GM21825 (cell line): ENCODE data around the gene SKA2.
"Not testable (repeated sequence)": the region's sequence is repeated elsewhere in the genome, so short reads cannot be mapped to it uniquely, and the experiment has no call there.

Experiments
- ATAC-seq: cut with Tn5 transposase; IDR thresholded peaks from one replicate; pipeline ENCODE4 v1.9.1; 2021; ENCODE audit warnings: mild to moderate bottlenecking, moderate library complexity; ENCODE audit not compliant: unreplicated experiment

The SKA2 gene

DNA sequence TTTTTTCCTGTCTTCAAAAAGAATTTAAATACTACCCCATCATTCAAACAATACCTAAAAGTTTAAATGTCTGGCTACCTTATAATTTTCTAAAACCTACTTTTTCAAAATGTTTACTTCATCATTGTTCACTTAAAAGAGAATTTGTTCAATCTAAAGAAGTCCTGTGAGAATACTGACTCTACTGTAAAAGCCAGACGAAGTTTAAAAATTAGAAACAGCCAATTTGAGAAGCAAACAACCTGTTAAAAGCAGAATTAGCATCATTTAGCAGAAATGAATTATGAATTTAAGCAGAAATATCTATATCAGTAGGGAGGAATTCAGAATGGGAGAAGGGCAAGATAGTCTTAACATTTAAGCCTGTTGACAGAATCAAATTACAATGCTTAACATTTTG lies 2.1 kb downstream of the SKA2 start:
- ATAC-seq: no peak

DNA sequence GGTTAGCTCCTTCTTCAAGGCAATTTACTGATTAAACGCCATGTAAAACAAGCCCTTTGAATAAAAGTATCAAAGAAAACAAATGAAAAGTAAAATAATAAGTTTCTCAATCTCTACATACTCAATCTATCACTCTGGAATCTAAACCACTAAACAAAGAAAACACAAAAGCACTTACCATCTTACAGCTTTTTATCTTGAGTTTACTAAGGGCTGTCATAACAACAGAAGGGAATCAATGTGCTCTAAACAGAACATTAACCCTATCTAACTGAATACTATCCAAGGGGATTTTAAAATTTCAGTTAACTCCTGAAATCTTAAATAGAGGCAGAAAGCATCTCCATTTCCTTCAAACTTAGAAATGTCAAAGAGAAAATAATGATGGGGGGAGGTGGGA lies 3.4 kb downstream of the SKA2 start:
- ATAC-seq: no peak

- no peak for ATAC-seq
Observed at GRCh38 chr17:59151006-59151405, 4.0 kb downstream of the SKA2 start.

DNA sequence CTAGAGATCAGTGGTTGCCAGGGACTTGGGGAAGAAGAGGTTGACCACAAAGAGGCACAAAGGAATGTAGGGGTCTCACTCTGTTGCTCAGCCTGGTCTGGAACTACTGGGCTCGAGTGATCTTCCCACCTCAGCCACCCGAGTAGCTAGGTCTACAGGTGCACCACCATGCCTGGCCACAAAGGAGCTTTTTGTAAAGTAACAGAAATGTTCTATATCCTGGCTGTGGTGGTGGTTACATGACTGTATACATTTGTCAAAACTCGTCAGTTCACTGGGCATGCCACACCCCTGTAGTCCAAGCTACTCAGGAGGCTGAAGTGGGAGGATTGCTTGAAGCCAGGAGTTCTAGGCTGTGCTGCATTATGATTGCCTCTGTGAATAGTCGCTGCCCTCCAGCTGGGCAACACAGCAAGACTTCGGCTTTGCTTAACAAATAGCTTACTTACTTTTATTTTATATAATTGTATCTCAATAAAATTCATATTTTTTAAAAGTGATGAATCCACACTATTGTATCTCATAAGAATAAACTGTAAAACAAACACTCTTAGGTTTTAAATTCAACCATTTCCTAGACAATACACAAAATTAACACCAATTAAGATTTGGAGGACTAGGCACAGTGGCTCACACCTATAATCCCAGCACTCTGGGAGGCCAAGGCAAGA lies 5.0 kb downstream of the SKA2 start:
- ATAC-seq: no peak

DNA sequence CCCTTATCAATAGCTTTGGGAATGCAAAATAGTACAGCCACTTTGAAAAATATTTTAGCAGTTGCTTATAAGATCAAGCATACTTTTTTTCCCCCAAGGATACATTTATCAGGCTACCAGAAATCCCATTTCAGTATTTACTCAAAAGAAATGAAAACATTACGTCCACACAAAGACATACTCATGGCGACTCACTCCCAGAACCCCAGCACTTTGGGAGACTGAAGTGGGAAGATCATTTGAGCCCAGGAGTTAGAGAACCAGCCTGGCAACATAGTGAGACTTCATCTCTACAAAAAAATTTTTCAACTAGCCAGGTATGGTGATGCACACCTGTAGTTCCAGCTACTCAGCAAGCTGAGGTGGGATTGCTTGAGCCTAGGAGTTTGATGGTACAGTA lies 5.9 kb downstream of the SKA2 start:
- ATAC-seq: no peak

DNA sequence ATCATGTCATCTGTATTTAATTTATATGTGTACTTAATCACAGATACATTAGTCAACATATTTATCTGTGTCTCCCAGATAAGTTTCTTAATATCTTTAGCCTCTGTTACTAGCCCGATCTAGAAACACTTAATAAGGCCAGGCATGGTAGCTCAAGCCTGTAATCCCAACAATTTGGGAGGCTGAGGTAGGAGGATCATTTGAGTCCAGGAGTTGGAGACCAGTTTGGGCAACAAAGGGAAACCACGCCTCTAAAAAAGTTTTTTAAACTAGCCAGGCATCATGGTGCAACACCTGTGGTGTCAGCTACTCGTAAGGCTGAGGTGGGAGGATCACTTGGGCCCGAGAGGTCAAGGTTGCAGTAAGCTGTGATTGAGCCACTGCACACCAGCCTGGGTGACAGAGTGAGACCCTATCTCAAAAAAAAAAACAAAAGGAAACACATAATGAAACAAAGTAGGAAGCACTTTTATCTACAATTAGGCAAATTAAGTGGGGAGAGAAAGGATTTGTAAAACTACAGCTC lies 9.4 kb downstream of the SKA2 start:
- no peak for ATAC-seq

DNA sequence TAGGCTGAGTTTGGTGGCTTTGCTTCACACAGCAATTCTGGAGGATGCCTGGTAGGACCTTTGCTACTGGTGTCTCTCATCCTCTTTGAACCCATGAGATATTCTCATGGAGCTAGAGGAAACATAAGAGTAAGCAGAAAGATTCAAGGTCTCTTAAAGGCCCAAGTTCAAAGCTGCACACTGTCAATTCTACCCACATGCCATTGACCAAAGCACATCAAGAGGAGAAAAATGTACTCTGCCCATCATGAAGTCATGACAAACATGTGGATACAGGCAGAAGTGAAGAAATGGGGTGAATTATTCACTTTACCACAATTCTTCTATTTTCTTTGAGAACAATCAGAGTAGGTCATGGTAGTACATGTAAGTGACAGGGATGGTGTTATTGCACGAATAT lies 13.1 kb downstream of the SKA2 start:
- no peak for ATAC-seq

DNA sequence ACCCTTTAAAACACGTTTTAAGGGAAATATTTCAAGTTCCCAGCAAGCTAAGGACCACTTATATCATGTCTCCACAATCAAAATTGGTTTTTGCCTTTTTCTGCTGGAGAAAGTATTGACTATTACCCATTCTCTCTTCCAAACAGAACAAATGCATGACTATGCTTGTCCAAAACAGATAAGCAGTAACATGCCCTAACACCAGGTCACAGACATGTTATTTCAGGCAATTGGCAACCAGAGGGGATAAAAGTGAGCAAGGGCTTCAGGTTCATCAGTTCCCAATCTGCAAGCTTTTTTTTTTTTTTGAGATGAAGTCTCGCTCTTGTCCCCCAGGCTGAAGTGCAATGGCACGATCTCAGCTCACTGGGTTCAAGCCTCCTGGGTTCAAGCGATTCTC lies 15.0 kb downstream of the SKA2 start:
- no peak for ATAC-seq

DNA sequence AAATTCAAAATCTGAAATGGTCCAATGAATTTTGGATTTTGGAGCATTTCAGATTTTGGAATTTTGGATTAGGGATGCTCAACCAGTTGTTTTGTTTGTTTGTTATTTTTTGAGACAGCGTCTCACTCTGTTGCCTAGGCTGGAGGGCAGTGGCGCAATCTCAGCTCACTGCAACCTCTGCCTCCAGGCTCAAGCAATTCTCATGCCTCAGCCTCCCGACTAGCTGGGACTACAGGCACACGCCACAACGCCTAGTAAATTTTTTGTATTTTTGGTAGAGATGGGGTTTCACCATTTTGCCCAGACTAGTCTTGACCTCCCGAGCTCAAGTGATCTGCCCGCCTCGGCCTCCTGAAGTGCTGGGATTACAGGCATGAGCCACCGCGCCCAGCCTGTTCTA lies 16.6 kb downstream of the SKA2 start:
- ATAC-seq: not testable (repeated sequence)

- ATAC-seq: no peak
Observed at GRCh38 chr17:59131131-59131530, 23.9 kb downstream of the SKA2 start.

- no peak for ATAC-seq
Observed at GRCh38 chr17:59129814-59130213, 25.2 kb downstream of the SKA2 start.

DNA sequence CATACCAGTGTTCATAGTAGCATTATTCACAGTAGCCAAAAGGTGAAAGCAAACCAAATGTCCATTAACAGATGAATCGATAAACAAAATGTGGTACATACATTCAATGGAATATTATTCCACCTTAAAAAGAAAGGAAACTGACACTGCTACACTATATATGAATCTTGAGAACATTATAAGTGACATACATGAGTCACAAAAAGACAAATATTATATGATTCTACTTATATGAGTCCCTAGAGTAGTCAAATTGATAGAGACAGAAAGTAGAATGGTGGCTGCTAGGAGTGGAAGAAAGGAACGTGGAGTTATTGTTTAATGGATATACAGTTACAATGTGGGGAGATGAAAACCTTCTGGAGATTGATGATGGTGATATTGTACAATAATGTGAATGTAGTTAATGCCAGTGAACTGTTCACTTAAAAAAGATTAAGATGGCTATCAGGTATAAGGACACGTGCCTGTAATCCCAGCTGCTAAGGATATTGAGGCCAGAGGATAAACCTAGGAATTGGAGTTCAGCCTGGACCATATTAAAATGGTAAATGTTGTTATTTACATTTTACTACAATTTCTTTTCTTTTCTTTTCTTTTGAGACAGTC lies 28.1 kb downstream of the SKA2 start:
- no peak for ATAC-seq

DNA sequence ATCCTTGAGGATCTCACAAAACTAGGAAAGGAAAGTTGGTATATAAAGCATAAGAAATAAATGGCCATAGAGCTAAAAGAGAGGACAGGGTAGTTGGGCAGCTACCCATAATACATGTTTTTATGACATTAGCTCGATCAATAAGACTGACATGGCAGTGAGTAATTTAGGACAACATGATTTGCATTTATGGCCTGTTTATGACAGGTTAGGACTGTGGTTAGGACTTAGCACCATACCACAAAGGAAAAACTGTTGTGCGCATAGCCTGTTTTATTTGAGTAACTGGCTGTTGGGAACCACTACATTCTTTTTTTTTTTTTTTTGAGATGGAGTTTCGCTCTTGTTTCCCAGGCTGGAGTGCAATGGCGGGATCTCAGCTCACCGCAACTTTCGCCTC lies 30.3 kb downstream of the SKA2 start:
- ATAC-seq: no peak

DNA sequence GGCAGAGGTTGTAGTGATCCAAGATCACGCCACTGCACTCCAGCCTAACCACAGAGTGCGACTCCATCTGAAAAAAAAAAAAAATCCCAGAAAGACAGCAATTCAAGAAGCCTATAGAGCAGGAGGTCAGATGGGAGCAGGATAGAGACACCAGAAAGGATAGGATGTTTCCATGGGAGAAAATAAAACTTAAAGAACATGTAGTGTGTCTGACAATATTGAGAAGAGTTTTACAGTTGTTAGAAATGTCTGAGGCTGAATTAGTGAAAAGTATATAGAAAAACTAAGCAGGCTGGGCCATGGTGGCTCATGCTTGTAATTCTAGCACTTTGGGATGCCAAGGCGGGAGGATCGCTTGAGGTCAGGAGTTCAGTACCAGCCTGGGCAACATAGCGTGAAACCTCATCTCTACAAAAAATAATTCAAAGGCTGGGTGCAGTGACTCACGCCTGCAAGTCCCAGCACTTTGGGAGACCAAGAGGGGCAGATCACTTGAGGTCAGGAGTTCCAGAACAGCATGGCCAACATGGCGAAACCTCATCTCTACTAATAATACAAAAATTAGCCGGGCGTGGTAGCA lies 33.0 kb downstream of the SKA2 start:
- no peak for ATAC-seq

- no peak for ATAC-seq
Observed at GRCh38 chr17:59115474-59115873, 39.5 kb downstream of the SKA2 start.

DNA sequence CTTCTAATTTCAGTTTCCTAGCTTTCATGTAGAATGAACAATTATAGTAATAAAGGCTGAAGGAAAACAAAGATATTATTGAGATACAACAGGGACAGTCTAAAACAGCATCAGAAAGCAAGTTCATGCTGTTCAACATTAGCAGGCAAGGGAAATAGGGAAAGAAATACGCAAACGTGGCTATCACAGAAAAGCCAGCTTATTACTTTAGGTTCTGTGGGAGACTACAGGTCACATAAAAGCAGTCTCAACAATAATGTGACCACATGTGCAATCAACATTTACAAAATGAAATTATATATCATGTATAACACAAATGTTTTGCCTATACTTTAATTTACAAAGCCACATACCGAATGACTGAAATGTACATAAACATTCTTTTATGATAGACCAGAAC lies 43.4 kb downstream of the SKA2 start:
- ATAC-seq: no peak

DNA sequence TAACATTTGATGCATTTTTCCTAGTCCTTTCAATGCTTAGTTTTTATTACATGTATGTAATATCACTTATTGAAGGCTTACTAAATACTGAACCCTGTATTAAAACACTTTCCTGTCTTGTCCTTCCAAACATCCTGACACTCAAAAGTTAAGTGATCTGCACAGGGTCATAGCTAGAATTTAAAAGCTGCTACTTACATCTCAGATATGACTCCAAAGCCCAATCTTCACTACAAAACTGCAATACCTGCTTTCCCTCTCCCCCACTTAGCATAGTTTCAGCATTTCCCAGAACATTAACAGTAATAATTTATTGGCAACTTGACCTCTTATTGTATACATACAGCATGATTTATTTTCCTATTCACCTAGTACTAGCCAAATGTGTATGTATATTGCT lies 44.0 kb downstream of the SKA2 start:
- ATAC-seq: no peak

DNA sequence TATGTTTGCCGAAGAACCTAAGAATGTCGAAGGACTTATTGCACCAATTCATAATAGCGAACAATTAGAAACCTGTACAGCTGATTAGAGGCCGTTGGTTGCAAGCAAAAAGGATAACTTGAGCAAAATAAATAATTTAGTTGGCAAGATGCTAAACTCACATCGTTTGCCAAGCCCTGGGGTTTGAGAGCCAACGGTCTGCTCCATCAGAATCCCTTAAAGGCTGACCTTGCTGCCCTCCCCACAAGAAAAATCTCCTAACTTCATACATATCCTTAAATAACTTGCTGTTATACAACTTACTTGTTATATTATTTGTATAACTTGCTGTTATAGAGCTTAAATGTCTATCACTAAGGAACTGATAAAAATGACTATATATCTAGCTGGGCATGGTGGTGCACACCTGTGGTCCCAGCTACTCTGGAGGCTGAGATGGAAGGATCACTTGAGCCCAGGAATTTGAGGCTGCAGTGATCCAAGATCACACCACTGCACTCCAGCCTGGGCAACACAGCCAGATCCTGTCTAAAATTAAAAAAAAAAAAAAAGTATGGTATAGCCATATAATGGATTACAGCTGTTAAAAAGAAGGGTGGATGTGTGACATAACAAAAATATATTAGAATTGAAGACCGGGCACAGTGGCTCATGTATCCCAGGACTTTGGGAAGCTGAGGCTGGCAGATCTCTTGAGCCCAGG lies 46.4 kb downstream of the SKA2 start:
- no peak for ATAC-seq

GRCh38 chr17:59107306-59107670 lies 47.7 kb downstream of the SKA2 start:
- ATAC-seq: no peak

GRCh38 chr17:59106463-59107305 lies 48.3 kb downstream of the SKA2 start, which contains the start of gene TRIM37:
Gene TRIM37, minus strand, starts transcription at chr17:59106880. Its CDS starts 419 bp downstream, at chr17:59106461.
- peak; percentile 94 for ATAC-seq
